Measurements from ENCODE around the gene POU3F3. TPM values are rescaled to one million over a fixed set of nuclear protein-coding genes. Genes with fewer than 3 reads are reported as not detected.

The POU3F3 gene
- total RNA-seq, 2 experiments from 2014 or later: not detected

GRCh38 chr2:104850361-104851290 is 3.3 kb upstream of the POU3F3 start:
- ATAC-seq (no peak), DNase-seq (no peak)
- no peaks in the 10 kb centered on the region for H3K9me3 Mint-ChIP-seq (ENCODE audit: low read depth)
- no peak overlapping the region for H3K4me3 Mint-ChIP-seq
- H3K27ac Mint-ChIP-seq: no peak overlapping the region
- CTCF ChIA-PET: interaction anchor here (0.8 to 1.9 kb wide), 8 partner anchors 9 to 1690 kb away, joined by 3 to 9 read pairs (median 4); no protein-coding TSS in a partner anchor
- H3K4me1 Mint-ChIP-seq: peaks cover 17% of the 10 kb centered on the region
- H3K36me3 Mint-ChIP-seq: peaks cover 8% of the 10 kb centered on the region
- peaks cover 88% of the 10 kb centered on the region for H3K27me3 Mint-ChIP-seq

GRCh38 chr2:104851291-104852089 is 2.4 kb upstream of the POU3F3 start:
- CTCF ChIA-PET: interaction anchor here (0.8 kb wide), 1 partner anchor 417 kb away, joined by 3 read pairs; no protein-coding TSS in a partner anchor
- H3K27me3 Mint-ChIP-seq: peaks cover 82% of the 10 kb centered on the region
- H3K27ac Mint-ChIP-seq: peak overlapping the region; percentile 25
- peaks cover 20% of the 10 kb centered on the region for H3K4me1 Mint-ChIP-seq
- ATAC-seq (no peak), DNase-seq (no peak)
- peaks cover 8% of the 10 kb centered on the region for H3K36me3 Mint-ChIP-seq
- H3K9me3 Mint-ChIP-seq (ENCODE audit: low read depth): no peaks in the 10 kb centered on the region
- no peak overlapping the region for H3K4me3 Mint-ChIP-seq

- H3K9me3 Mint-ChIP-seq (ENCODE audit: low read depth): no peaks in the 10 kb centered on the region
- CTCF ChIA-PET: no interaction called here
- H3K27ac Mint-ChIP-seq: peak overlapping the region; percentile 25
- peak overlapping the region; percentile 16 for H3K4me3 Mint-ChIP-seq
- H3K27me3 Mint-ChIP-seq: peaks cover 81% of the 10 kb centered on the region
- peaks cover 22% of the 10 kb centered on the region for H3K4me1 Mint-ChIP-seq
- H3K36me3 Mint-ChIP-seq: peaks cover 9% of the 10 kb centered on the region
- no peak for ATAC-seq
- DNase-seq: no peak
Measured at GRCh38 chr2:104852090-104852666, 1.7 kb upstream of the POU3F3 start.

GRCh38 chr2:104854498-104855220 is 744 bp downstream of the POU3F3 start:
- Mint-ChIP-seq H3K4me1 (peaks cover 29% of the 10 kb centered on the region), H3K9me3 (ENCODE audit: low read depth) (no peaks in the 10 kb centered on the region), H3K36me3 (peaks cover 12% of the 10 kb centered on the region), H3K4me3 (peak overlapping the region; percentile 58), H3K27me3 (peaks cover 80% of the 10 kb centered on the region), H3K27ac (peak overlapping the region; percentile 75)
- CTCF ChIA-PET: interaction anchor here (0.5 kb wide), 1 partner anchor 202 kb away, joined by 3 read pairs; no protein-coding TSS in a partner anchor
- DNase-seq (no peak), ATAC-seq (no peak)

- peaks cover 80% of the 10 kb centered on the region for H3K27me3 Mint-ChIP-seq
- no peaks in the 10 kb centered on the region for H3K9me3 Mint-ChIP-seq (ENCODE audit: low read depth)
- H3K4me1 Mint-ChIP-seq: peaks cover 29% of the 10 kb centered on the region
- peaks cover 12% of the 10 kb centered on the region for H3K36me3 Mint-ChIP-seq
- no peak overlapping the region for H3K4me3 Mint-ChIP-seq
- no peak for ATAC-seq
- CTCF ChIA-PET: no interaction called here
- no peak overlapping the region for H3K27ac Mint-ChIP-seq
- no peak for DNase-seq
Measured at GRCh38 chr2:104855221-104856085, 1.5 kb downstream of the POU3F3 start.

- peaks cover 29% of the 10 kb centered on the region for H3K4me1 Mint-ChIP-seq
- DNase-seq (no peak), ATAC-seq (no peak)
- peaks cover 12% of the 10 kb centered on the region for H3K36me3 Mint-ChIP-seq
- H3K9me3 Mint-ChIP-seq (ENCODE audit: low read depth): no peaks in the 10 kb centered on the region
- peak overlapping the region; percentile 39 for H3K4me3 Mint-ChIP-seq
- H3K27me3 Mint-ChIP-seq: peaks cover 76% of the 10 kb centered on the region
- peak overlapping the region; percentile 54 for H3K27ac Mint-ChIP-seq
- CTCF ChIA-PET: no interaction called here
Measured at GRCh38 chr2:104856086-104856972, 2.4 kb downstream of the POU3F3 start.

- CTCF ChIA-PET: no interaction called here
- H3K27ac Mint-ChIP-seq: peak overlapping the region; percentile 44
- peaks cover 76% of the 10 kb centered on the region for H3K27me3 Mint-ChIP-seq
- H3K36me3 Mint-ChIP-seq: peaks cover 12% of the 10 kb centered on the region
- peak overlapping the region; percentile 66 for H3K4me3 Mint-ChIP-seq
- DNase-seq (no peak), ATAC-seq (no peak)
- H3K4me1 Mint-ChIP-seq: peaks cover 27% of the 10 kb centered on the region
- no peaks in the 10 kb centered on the region for H3K9me3 Mint-ChIP-seq (ENCODE audit: low read depth)
Measured at GRCh38 chr2:104856973-104857261, 3.0 kb downstream of the POU3F3 start.

GRCh38 chr2:104857262-104858005 is 3.5 kb downstream of the POU3F3 start:
- H3K36me3 Mint-ChIP-seq: peaks cover 12% of the 10 kb centered on the region
- peaks cover 24% of the 10 kb centered on the region for H3K4me1 Mint-ChIP-seq
- H3K27me3 Mint-ChIP-seq: peaks cover 76% of the 10 kb centered on the region
- H3K9me3 Mint-ChIP-seq (ENCODE audit: low read depth): no peaks in the 10 kb centered on the region
- DNase-seq (no peak), ATAC-seq (no peak)
- CTCF ChIA-PET: no interaction called here
- peak overlapping the region; percentile 44 for H3K27ac Mint-ChIP-seq
- peak overlapping the region; percentile 66 for H3K4me3 Mint-ChIP-seq

GRCh38 chr2:104858006-104858978 is 4.4 kb downstream of the POU3F3 start:
- Mint-ChIP-seq H3K4me1 (peaks cover 21% of the 10 kb centered on the region), H3K27me3 (peaks cover 76% of the 10 kb centered on the region), H3K36me3 (peaks cover 9% of the 10 kb centered on the region), H3K9me3 (ENCODE audit: low read depth) (no peaks in the 10 kb centered on the region), H3K4me3 (peak overlapping the region; percentile 5), H3K27ac (no peak overlapping the region)
- ATAC-seq (no peak), DNase-seq (no peak)
- CTCF ChIA-PET: no interaction called here

GRCh38 chr2:104859291-104859765 is 5.4 kb downstream of the POU3F3 start:
- Mint-ChIP-seq H3K4me3 (no peak overlapping the region), H3K4me1 (peaks cover 16% of the 10 kb centered on the region), H3K27me3 (peaks cover 77% of the 10 kb centered on the region), H3K36me3 (peaks cover 7% of the 10 kb centered on the region), H3K27ac (no peak overlapping the region), H3K9me3 (ENCODE audit: low read depth) (no peaks in the 10 kb centered on the region)
- CTCF ChIA-PET: no interaction called here
- ATAC-seq (no peak), DNase-seq (no peak)

Measured in activated CD8-positive, alpha-beta memory T cell treated with anti-CD3 and anti-CD28 coated beads, Interleukin-2, amount 10 ng/mL, durations not matched to agents 7 days and 5 days (primary cell).